Activated CD4-positive, alpha-beta T cell treated with anti-CD3 and anti-CD28 coated beads, Interleukin-2, Interleukin-6, amounts not matched to agents 100 ng/mL and 50 ng/mL, durations not matched to agents 16 hours and 8 hours (primary cell): Measurements from ENCODE around the gene ARHGEF10L.
"Not testable (repeated sequence)": the region's sequence is repeated elsewhere in the genome, so short reads cannot be mapped to it uniquely, and the experiment has no call there.

Experiments used
- DNase-seq: peaks from one replicate; pipeline ENCODE4 v3.0.0-alpha.2; 2020

Gene ARHGEF10L

GRCh38 chr1:17615157-17615556, 75.7 kb downstream of the ARHGEF10L start:
- DNase-seq: no peak

GRCh38 chr1:17615959-17616358, 76.5 kb downstream of the ARHGEF10L start:
- no peak for DNase-seq

GRCh38 chr1:17616731-17617279, 77.3 kb downstream of the ARHGEF10L start:
- no peak for DNase-seq

GRCh38 chr1:17617787-17618557, 78.5 kb downstream of the ARHGEF10L start:
- DNase-seq: no peak

- DNase-seq: no peak
These were observed 79.2 kb downstream of the ARHGEF10L start for GRCh38 chr1:17618558-17619247.

- no peak for DNase-seq
These were observed 81.0 kb downstream of the ARHGEF10L start for GRCh38 chr1:17620448-17620847.

GRCh38 chr1:17621691-17622090, 82.2 kb downstream of the ARHGEF10L start:
- DNase-seq: no peak

- no peak for DNase-seq
These were observed 83.3 kb downstream of the ARHGEF10L start for GRCh38 chr1:17622823-17623222.

- DNase-seq: no peak
These were observed 85.2 kb downstream of the ARHGEF10L start for GRCh38 chr1:17624611-17625233.

- DNase-seq: no peak
These were observed 87.9 kb downstream of the ARHGEF10L start for GRCh38 chr1:17627239-17628052.

GRCh38 chr1:17629046-17629445, 89.5 kb downstream of the ARHGEF10L start:
- DNase-seq: not testable (repeated sequence)

- no peak for DNase-seq
These were observed 90.0 kb downstream of the ARHGEF10L start for GRCh38 chr1:17629460-17629859.

GRCh38 chr1:17630048-17630830, 90.7 kb downstream of the ARHGEF10L start:
- no peak for DNase-seq

- no peak for DNase-seq
These were observed 91.5 kb downstream of the ARHGEF10L start for GRCh38 chr1:17630986-17631385.

GRCh38 chr1:17631410-17631809, 91.9 kb downstream of the ARHGEF10L start:
- DNase-seq: no peak

- no peak for DNase-seq
These were observed 92.6 kb downstream of the ARHGEF10L start for GRCh38 chr1:17632106-17632505.

GRCh38 chr1:17632541-17633184, 93.2 kb downstream of the ARHGEF10L start:
- no peak for DNase-seq

- DNase-seq: no peak
These were observed 94.2 kb downstream of the ARHGEF10L start for GRCh38 chr1:17633654-17634053.

GRCh38 chr1:17635276-17635675, 95.8 kb downstream of the ARHGEF10L start:
- no peak for DNase-seq

GRCh38 chr1:17635811-17636210, 96.3 kb downstream of the ARHGEF10L start:
- no peak for DNase-seq

GRCh38 chr1:17636612-17637011, 97.1 kb downstream of the ARHGEF10L start:
- no peak for DNase-seq
